ENCODE measurements around the gene SLC2A9.
"Not testable (repeated sequence)": the region's sequence is repeated elsewhere in the genome, so short reads cannot be mapped to it uniquely, and the experiment has no call there.

SLC2A9 gene

GRCh38 chr4:9812501-9813340 lies 208.6 kb downstream of the SLC2A9 start:
- peaks cover 1% of the 10 kb centered on the region for H3K36me3 Mint-ChIP-seq (ENCODE audit: insufficient read depth)
- peaks cover 30% of the 10 kb centered on the region for H3K27me3 Mint-ChIP-seq
- H3K4me1 Mint-ChIP-seq: no peaks in the 10 kb centered on the region
- DNase-seq (ENCODE audit: low spot score in 2 of 2) (no peak), ATAC-seq (replicated peaks; ENCODE audit: extremely low read depth, poor library complexity, severe bottlenecking) (no peak)
- no peak overlapping the region for H3K27ac Mint-ChIP-seq (ENCODE audit: low read depth)
- H3K9me3 Mint-ChIP-seq: no peaks in the 10 kb centered on the region
- H3K4me3 Mint-ChIP-seq: no peak overlapping the region

GRCh38 chr4:9811806-9812205 lies 209.5 kb downstream of the SLC2A9 start:
- Mint-ChIP-seq H3K9me3 (no peaks in the 10 kb centered on the region), H3K4me3 (no peak overlapping the region), H3K4me1 (no peaks in the 10 kb centered on the region), H3K27ac (ENCODE audit: low read depth) (no peak overlapping the region), H3K27me3 (peaks cover 30% of the 10 kb centered on the region), H3K36me3 (ENCODE audit: insufficient read depth) (no peaks in the 10 kb centered on the region)
- DNase-seq (ENCODE audit: low spot score in 2 of 2) (no peak), ATAC-seq (replicated peaks; ENCODE audit: extremely low read depth, poor library complexity, severe bottlenecking) (no peak)

GRCh38 chr4:9808077-9808476 lies 213.2 kb downstream of the SLC2A9 start:
- no peak overlapping the region for H3K4me3 Mint-ChIP-seq
- H3K27ac Mint-ChIP-seq (ENCODE audit: low read depth): no peak overlapping the region
- H3K9me3 Mint-ChIP-seq: no peaks in the 10 kb centered on the region
- H3K27me3 Mint-ChIP-seq: peaks cover 48% of the 10 kb centered on the region
- no peaks in the 10 kb centered on the region for H3K4me1 Mint-ChIP-seq
- no peak for ATAC-seq (replicated peaks; ENCODE audit: extremely low read depth, poor library complexity, severe bottlenecking)
- no peak for DNase-seq (ENCODE audit: low spot score in 2 of 2)
- H3K36me3 Mint-ChIP-seq (ENCODE audit: insufficient read depth): no peaks in the 10 kb centered on the region

- no peak for DNase-seq (ENCODE audit: low spot score in 2 of 2)
- no peak for ATAC-seq (replicated peaks; ENCODE audit: extremely low read depth, poor library complexity, severe bottlenecking)
- H3K36me3 Mint-ChIP-seq (ENCODE audit: insufficient read depth): no peaks in the 10 kb centered on the region
- no peaks in the 10 kb centered on the region for H3K9me3 Mint-ChIP-seq
- no peaks in the 10 kb centered on the region for H3K4me1 Mint-ChIP-seq
- no peak overlapping the region for H3K4me3 Mint-ChIP-seq
- no peak overlapping the region for H3K27ac Mint-ChIP-seq (ENCODE audit: low read depth)
- peaks cover 47% of the 10 kb centered on the region for H3K27me3 Mint-ChIP-seq
Observed at GRCh38 chr4:9804918-9805317, 216.4 kb downstream of the SLC2A9 start.

- Mint-ChIP-seq H3K27me3 (peaks cover 56% of the 10 kb centered on the region), H3K36me3 (ENCODE audit: insufficient read depth) (no peaks in the 10 kb centered on the region)
Observed at GRCh38 chr4:9800848-9801247, 220.4 kb downstream of the SLC2A9 start.

GRCh38 chr4:9796641-9797040 lies 224.7 kb downstream of the SLC2A9 start:
- H3K4me3 Mint-ChIP-seq; DNase-seq (ENCODE audit: low spot score in 2 of 2); H3K4me1 Mint-ChIP-seq; H3K27ac Mint-ChIP-seq (ENCODE audit: low read depth); H3K36me3 Mint-ChIP-seq (ENCODE audit: insufficient read depth); ATAC-seq (replicated peaks; ENCODE audit: extremely low read depth, poor library complexity, severe bottlenecking); H3K9me3 Mint-ChIP-seq: not testable (repeated sequence)
- peaks cover 25% of the 10 kb centered on the region for H3K27me3 Mint-ChIP-seq

More at GRCh38 chr4:9800848-9801247, 220.4 kb downstream of the SLC2A9 start:
- Mint-ChIP-seq H3K4me1 (no peaks in the 10 kb centered on the region), H3K27ac (ENCODE audit: low read depth) (no peak overlapping the region), H3K9me3 (peaks cover 6% of the 10 kb centered on the region), H3K4me3 (no peak overlapping the region)
- ATAC-seq (replicated peaks; ENCODE audit: extremely low read depth, poor library complexity, severe bottlenecking) (no peak), DNase-seq (ENCODE audit: low spot score in 2 of 2) (no peak)

GRCh38 chr4:9792381-9792780 lies 228.9 kb downstream of the SLC2A9 start:
- DNase-seq (ENCODE audit: low spot score in 2 of 2) (no peak), ATAC-seq (replicated peaks; ENCODE audit: extremely low read depth, poor library complexity, severe bottlenecking) (no peak)
- Mint-ChIP-seq H3K36me3 (ENCODE audit: insufficient read depth) (no peaks in the 10 kb centered on the region), H3K4me3 (no peak overlapping the region), H3K4me1 (no peaks in the 10 kb centered on the region), H3K27me3 (peaks cover 27% of the 10 kb centered on the region), H3K27ac (ENCODE audit: low read depth) (no peak overlapping the region), H3K9me3 (peaks cover 6% of the 10 kb centered on the region)

GRCh38 chr4:9785891-9786290 lies 235.4 kb downstream of the SLC2A9 start:
- H3K27me3 Mint-ChIP-seq: peaks cover 51% of the 10 kb centered on the region
- H3K4me3 Mint-ChIP-seq; H3K36me3 Mint-ChIP-seq (ENCODE audit: insufficient read depth); H3K27ac Mint-ChIP-seq (ENCODE audit: low read depth); H3K4me1 Mint-ChIP-seq; H3K9me3 Mint-ChIP-seq; DNase-seq (ENCODE audit: low spot score in 2 of 2); ATAC-seq (replicated peaks; ENCODE audit: extremely low read depth, poor library complexity, severe bottlenecking): not testable (repeated sequence)

- no peak overlapping the region for H3K4me3 Mint-ChIP-seq
- no peaks in the 10 kb centered on the region for H3K4me1 Mint-ChIP-seq
- no peak overlapping the region for H3K27ac Mint-ChIP-seq (ENCODE audit: low read depth)
- H3K27me3 Mint-ChIP-seq: peaks cover 71% of the 10 kb centered on the region
- ATAC-seq (replicated peaks; ENCODE audit: extremely low read depth, poor library complexity, severe bottlenecking): no peak
- no peaks in the 10 kb centered on the region for H3K36me3 Mint-ChIP-seq (ENCODE audit: insufficient read depth)
- no peaks in the 10 kb centered on the region for H3K9me3 Mint-ChIP-seq
- DNase-seq (ENCODE audit: low spot score in 2 of 2): no peak
Observed at GRCh38 chr4:9782136-9782436, 239.2 kb downstream of the SLC2A9 start.

GRCh38 chr4:9781343-9782135 lies 239.8 kb downstream of the SLC2A9 start, which contains the start of gene DRD5:
Gene DRD5 (plus strand): TSS chr4:9781634. CDS start chr4:9782030, 396 bp downstream.
- H3K36me3 Mint-ChIP-seq (ENCODE audit: insufficient read depth): no peaks in the 10 kb centered on the region
- no peak within 1 kb of the TSS for H3K27ac Mint-ChIP-seq (ENCODE audit: low read depth)
- H3K9me3 Mint-ChIP-seq: no peaks in the 10 kb centered on the region
- peaks cover 74% of the 10 kb centered on the region for H3K27me3 Mint-ChIP-seq
- ATAC-seq (replicated peaks; ENCODE audit: extremely low read depth, poor library complexity, severe bottlenecking) (no peak), DNase-seq (ENCODE audit: low spot score in 2 of 2) (no peak)
- H3K4me1 Mint-ChIP-seq: no peaks in the 10 kb centered on the region
- no peak within 1 kb of the TSS for H3K4me3 Mint-ChIP-seq
